ENCODE data around the gene AKT1S1. TPM values are rescaled to one million over a fixed set of nuclear protein-coding genes. Genes with fewer than 3 reads are reported as not detected.

The AKT1S1 gene
- total RNA-seq, 4 donors from 2014 or later, result 16.2 to 31.0 (median 20.4) TPM

DNA sequence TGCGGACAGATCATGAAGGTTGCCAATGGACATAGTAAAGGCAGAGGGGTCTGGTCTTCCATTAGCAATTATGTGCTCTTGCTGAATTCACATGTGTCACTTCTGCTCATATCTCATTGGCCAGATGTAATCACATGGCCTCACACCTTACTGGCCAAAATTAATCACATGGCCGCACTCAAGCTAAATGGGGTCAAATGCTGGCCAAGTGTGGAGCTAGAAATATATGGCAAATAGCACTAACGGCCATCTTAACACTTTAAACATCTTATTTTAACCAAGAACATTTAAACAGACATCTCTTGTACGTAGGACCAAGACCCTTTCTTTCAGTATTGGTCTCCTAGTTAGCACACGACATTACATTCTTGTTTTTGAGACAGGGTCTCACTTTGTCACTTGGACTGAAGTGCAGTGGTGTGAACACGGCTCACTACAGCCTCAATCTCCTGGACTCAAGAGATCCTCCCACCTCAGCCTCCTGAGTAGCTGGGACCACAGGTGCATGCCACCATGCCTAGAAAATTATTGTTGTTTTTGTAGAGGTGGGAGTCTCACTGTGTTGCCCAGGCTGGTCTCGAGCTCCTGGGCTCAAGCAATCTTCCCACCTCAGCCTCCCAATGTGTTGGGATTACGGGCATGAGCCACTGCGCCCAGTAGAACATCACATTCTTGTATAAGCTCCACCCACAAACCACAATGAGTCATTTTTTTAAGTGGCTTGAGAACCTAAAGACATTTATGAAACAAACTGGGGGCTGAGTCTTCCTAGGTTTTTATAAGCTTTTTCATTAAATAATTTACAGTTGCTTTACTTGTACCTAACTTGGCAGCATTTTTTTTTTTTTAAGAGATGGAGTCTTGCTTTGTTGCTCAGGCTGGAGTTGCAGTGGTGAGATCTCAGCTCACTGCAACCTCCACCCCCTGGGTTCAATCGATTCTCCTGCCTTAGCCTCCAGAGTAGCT lies 29.1 kb downstream of the AKT1S1 start:
- no peaks in the 10 kb centered on the region for H3K36me3 ChIP-seq
- intact Hi-C loops (cut with DNase I), result no loop called here
- no peak overlapping the region for H3K4me3 ChIP-seq
- no peak for DNase-seq
- no peak overlapping the region for H3K27ac ChIP-seq
- 66 to 68% methylated on average over 10 of the region's 10 CpGs for WGBS, 2 donors
- peaks cover 6 to 36% (median 21%) of the 10 kb centered on the region in 3 donors for H3K4me1 ChIP-seq
- no peaks in the 10 kb centered on the region for H3K9me3 ChIP-seq
- H3K27me3 ChIP-seq, result no peaks in the 10 kb centered on the region
- TF ChIP-seq POLR2A (IDR thresholded peaks at IDR 0.05), result no peak
- TF ChIP-seq, protein P1, sequence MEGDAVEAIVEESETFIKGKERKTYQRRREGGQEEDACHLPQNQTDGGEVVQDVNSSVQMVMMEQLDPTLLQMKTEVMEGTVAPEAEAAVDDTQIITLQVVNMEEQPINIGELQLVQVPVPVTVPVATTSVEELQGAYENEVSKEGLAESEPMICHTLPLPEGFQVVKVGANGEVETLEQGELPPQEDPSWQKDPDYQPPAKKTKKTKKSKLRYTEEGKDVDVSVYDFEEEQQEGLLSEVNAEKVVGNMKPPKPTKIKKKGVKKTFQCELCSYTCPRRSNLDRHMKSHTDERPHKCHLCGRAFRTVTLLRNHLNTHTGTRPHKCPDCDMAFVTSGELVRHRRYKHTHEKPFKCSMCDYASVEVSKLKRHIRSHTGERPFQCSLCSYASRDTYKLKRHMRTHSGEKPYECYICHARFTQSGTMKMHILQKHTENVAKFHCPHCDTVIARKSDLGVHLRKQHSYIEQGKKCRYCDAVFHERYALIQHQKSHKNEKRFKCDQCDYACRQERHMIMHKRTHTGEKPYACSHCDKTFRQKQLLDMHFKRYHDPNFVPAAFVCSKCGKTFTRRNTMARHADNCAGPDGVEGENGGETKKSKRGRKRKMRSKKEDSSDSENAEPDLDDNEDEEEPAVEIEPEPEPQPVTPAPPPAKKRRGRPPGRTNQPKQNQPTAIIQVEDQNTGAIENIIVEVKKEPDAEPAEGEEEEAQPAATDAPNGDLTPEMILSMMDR (IDR thresholded peaks at IDR 0.05), result no peak

DNA sequence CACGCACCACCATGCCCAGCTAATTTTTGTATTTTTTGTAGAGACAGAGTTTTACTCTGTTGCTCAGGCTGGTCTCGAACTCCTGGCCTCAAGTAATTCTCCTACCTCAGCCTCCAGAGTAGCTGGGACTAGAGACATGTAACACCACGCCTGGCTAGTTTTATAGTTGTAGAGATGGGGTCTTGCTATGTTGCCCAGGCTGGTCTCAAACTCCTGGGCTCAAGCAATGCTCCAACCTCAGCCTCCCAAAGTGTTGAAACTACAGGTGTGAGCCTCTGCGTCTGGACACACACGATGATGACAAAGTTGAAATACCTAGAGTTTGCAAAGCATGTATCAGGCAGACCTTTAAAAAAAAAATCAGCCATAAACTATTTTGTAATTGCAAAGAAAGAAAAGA lies 30.7 kb downstream of the AKT1S1 start:
- Histone ChIP-seq H3K4me3 (no peak overlapping the region), H3K27me3 (no peaks in the 10 kb centered on the region), H3K9me3 (no peaks in the 10 kb centered on the region), H3K27ac (no peak overlapping the region), H3K36me3 (no peaks in the 10 kb centered on the region), H3K4me1 (peaks cover 0 to 20% (median 10%) of the 10 kb centered on the region in 3 donors)
- 75% methylated on average over 4 to 5 of the region's 5 CpGs for WGBS, 2 donors
- no peak for DNase-seq
- no peak for TF ChIP-seq POLR2A (IDR thresholded peaks at IDR 0.05)
- TF ChIP-seq, protein P1 (IDR thresholded peaks at IDR 0.05), result no peak
- intact Hi-C loops (cut with DNase I), result no loop called here

- Histone ChIP-seq H3K27me3 (no peaks in the 10 kb centered on the region), H3K27ac (no peak overlapping the region), H3K4me3 (no peak overlapping the region), H3K4me1 (peaks cover 0 to 20% (median 10%) of the 10 kb centered on the region in 3 donors), H3K9me3 (no peaks in the 10 kb centered on the region), H3K36me3 (peaks cover 0 to 5% (median 0%) of the 10 kb centered on the region in 3 donors)
- 38 to 51% methylated on average over 3 of the region's 3 CpGs for WGBS, 2 donors
- TF ChIP-seq POLR2A (IDR thresholded peaks at IDR 0.05), result no peak
- TF ChIP-seq, protein P1 (IDR thresholded peaks at IDR 0.05), result no peak
- no peak for DNase-seq
- intact Hi-C loops (cut with DNase I), result no loop called here
Observed at GRCh38 chr19:49845414-49845813, 31.7 kb downstream of the AKT1S1 start.

DNA sequence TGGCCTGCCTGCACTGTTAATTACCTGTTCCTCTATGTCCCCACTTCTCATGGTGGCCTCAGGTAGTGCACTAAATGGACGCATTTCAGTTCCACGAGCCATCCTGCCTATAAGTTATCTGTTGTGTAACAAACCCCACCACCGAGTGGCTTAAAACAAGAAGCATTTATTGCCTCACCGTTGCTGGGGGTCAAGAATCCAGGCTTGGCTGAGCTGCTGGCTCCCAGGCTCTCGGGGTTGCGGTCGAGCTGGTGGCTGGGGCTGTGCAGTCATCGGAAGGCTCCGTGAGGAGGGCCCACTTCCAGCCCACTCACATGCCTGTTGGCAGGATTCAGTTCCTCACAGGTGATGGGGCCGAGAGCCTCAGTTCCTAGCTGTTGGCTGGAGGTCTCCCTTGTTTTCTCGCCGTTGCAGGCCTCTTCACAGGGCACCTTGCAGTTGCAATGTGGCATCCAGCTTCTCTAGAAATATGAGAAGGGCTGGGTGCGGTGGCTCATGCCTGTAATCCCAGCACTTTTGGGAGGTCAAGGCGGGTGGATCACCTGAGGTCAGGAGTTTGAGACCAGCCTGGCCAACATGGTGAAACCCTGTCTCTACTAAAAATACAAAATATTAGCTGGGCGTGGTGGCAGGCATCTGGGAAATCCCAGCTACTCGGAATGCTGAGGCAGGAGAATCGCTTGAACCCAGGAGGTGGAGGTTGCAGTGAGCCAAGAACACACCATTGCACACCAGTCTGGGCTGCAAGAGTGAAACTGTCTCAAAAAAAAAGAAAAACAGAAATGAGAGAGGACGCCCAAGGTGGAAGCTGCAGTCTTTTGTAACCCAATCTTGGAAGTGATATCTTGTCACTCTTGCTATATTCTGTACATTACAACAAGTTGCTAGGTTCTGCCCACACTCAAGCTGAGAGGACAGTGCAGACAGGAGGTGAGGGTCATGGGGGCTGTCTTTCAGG lies 32.7 kb downstream of the AKT1S1 start:
- Histone ChIP-seq H3K27ac (no peak overlapping the region), H3K36me3 (peaks cover 0 to 15% (median 0%) of the 10 kb centered on the region in 3 donors), H3K4me3 (no peak overlapping the region), H3K9me3 (no peaks in the 10 kb centered on the region), H3K4me1 (peaks cover 0 to 11% (median 10%) of the 10 kb centered on the region in 3 donors), H3K27me3 (no peaks in the 10 kb centered on the region)
- WGBS, 2 donors, result 75 to 85% methylated on average over 11 to 13 of the region's 18 CpGs
- intact Hi-C loops (cut with DNase I), result no loop called here
- no peak for DNase-seq
- TF ChIP-seq, protein P1 (IDR thresholded peaks at IDR 0.05), result no peak
- no peak for TF ChIP-seq POLR2A (IDR thresholded peaks at IDR 0.05)
